Measurements from ENCODE around the gene FLAD1. TPM values are rescaled to one million over a fixed set of nuclear protein-coding genes. Genes with fewer than 3 reads are reported as not detected.
"Not testable (repeated sequence)": the region's sequence is repeated elsewhere in the genome, so short reads cannot be mapped to it uniquely, and the experiment has no call there.

Gene FLAD1
- total RNA-seq, 1 experiment from 2014 or later = 58.4 TPM

DNA sequence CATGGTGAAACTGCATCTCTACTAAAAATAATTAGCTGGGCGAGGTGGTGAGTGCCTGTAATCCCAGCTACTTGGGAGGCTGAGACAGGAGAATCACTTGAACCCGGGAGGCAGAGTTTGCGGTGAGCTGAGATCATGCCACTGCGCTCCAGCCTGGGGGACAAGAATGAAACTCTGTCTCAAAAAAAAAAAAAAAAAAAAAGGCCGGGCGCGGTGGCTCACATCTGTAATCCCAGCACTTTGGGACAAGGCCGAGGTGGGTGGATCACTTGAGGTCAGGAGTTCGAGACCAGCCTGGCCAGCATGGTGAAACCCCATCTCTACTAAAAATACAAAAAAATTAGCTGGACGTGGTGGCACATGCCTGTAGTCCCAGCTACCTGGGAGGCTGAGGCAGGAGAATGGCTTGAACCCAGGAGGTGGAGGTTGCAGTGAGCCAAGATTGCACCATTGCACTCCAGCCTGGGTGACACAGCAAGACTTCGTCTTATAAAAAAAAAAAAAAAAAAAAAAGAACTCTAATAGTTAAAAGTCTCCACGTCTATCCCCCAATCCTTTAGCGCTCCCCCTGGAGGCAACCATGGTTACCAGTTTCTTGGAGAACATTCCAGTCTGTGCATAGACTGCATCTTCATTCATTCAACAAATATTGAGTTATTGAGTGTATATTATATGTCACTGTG lies 12.3 kb downstream of the FLAD1 start:
- ChIA-PET RAD21 (ENCODE audit: low non-redundant PET in 1 of 2, low total read pairs in 2 of 2, uncharacterized antibody in 2 of 2, unreplicated experiment in 2 of 2) (interaction anchor here in 1 of 2 experiments (1.1 kb wide), 1 partner anchor 34 kb away, joined by 4 read pairs; the partner anchor contains the start of gene PYGO2), POLR2A (interaction anchor here (1.1 to 2.8 kb wide), 3 partner anchors 12 to 22 kb away, joined by 3 to 18 read pairs (median 15); partner anchors contain the start of genes CKS1B and FLAD1), CTCF (interaction anchor here (0.7 to 2.9 kb wide), 4 partner anchors 11 to 40 kb away, joined by 3 to 10 read pairs (median 4); partner anchors contain the start of gene SHC1)
- ATAC-seq; H3K9me3 ChIP-seq (ENCODE audit: control insufficient read depth in 1 of 2, insufficient read depth in 1 of 2, low read depth in 1 of 2, low read length in 2 of 2); H3K27me3 ChIP-seq (ENCODE audit: insufficient read depth, low read length); H3K4me3 ChIP-seq (replicated peaks in 1 of 2; ENCODE audit: low read depth in 1 of 2, low read length in 2 of 2); H3K27ac ChIP-seq (ENCODE audit: low read depth, low read length); DNase-seq (ENCODE audit: low read depth, low spot score); H3K9ac ChIP-seq (ENCODE audit: low read length); H2AFZ ChIP-seq (ENCODE audit: low read depth, low read length, poor library complexity, severe bottlenecking); H3K36me3 ChIP-seq (ENCODE audit: control insufficient read depth in 1 of 2, insufficient read depth in 2 of 2, low read length in 2 of 2); H3K79me2 ChIP-seq (ENCODE audit: insufficient read depth, low read length); BruUV-seq (replicated peaks); H3K9me2 ChIP-seq (ENCODE audit: insufficient read depth); H4K20me1 ChIP-seq (ENCODE audit: insufficient read depth): not testable (repeated sequence)
- Histone ChIP-seq H3K4me2 (ENCODE audit: low read length) (peak overlapping the region; percentile 14; the same call in 1 of the 2 replicates), H3K4me1 (ENCODE audit: control insufficient read depth in 1 of 2, insufficient read depth in 2 of 2, low read length in 2 of 2) (peaks cover 28 to 66% of the 10 kb centered on the region in 2 experiments)
- intact Hi-C loops (cut with micrococcal nuclease) = loop anchor here (5.0 kb wide), 1 partner anchor 33 kb away; the partner anchor contains the start of gene PYGO2
- peak in 2 of 3 experiments; percentile 27 to 44; a peak in 3 of 6 replicates for TF ChIP-seq CTCF (IDR thresholded peaks at IDR 0.05 in 2 of 3, conservative IDR thresholded peaks at IDR 0.05 in 1 of 3; ENCODE audit: borderline replicate concordance in 1 of 3, insufficient read depth in 1 of 3, low read depth in 2 of 3, low read length in 2 of 3)

DNA sequence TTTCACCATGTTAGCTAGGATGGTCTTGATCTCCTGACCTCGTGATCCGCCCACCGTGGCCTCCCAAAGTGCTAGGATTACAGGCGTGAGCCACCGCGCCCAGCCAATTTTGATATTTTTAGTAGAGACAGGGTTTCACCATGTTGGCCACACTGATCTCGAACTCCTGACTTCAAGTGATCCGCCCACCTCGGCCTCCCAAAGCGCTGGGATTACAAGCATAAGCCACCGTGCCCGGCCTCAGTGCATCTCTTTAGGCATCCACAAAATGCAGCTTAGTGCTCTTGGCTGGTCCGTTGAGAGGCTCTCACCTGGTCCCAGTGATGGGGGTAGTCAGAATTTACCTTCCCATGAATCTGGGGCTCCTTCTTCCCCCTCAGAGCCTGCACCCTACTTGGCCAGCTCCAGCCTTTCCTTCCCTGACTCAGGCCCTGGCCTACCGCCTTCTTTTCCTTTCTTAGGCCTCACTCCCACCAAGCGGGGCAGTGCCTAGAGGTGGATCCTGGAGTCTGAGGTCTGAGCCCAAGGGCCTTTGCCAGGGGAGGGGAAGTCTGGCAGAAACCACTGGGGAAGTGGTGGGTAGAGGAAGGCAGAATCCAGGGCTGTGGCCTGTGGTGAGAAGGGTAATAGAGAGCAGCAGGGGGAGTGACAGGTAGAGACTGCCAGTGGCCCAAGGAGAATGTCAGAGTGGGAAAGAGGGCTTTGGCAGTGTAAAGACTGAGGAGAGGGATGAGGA lies 14.0 kb downstream of the FLAD1 start:
- H3K9me3 ChIP-seq (ENCODE audit: control insufficient read depth in 1 of 2, insufficient read depth in 1 of 2, low read depth in 1 of 2, low read length in 2 of 2) = no peaks in the 10 kb centered on the region
- no peak overlapping the region for H2AFZ ChIP-seq (ENCODE audit: low read depth, low read length, poor library complexity, severe bottlenecking)
- H3K9ac ChIP-seq (ENCODE audit: low read length) = no peak overlapping the region
- no peaks in the 10 kb centered on the region for H3K9me2 ChIP-seq (ENCODE audit: insufficient read depth)
- ChIA-PET POLR2A (no interaction called here), RAD21 (ENCODE audit: low non-redundant PET in 1 of 2, low total read pairs in 2 of 2, uncharacterized antibody in 2 of 2, unreplicated experiment in 2 of 2) (no interaction called here), CTCF (interaction anchor here (2.0 to 2.9 kb wide), 2 partner anchors 20 to 26 kb away, joined by 5 to 10 read pairs; partner anchors contain the start of gene SHC1)
- no peak for ATAC-seq
- intact Hi-C loops (cut with micrococcal nuclease) = loop anchor here (5.0 kb wide), 1 partner anchor 35 kb away; the partner anchor contains the start of gene PYGO2
- no peak overlapping the region for H3K4me2 ChIP-seq (ENCODE audit: low read length)
- no peak for DNase-seq (ENCODE audit: low read depth, low spot score)
- no TSS peak for BruUV-seq (replicated peaks)
- H3K4me3 ChIP-seq (replicated peaks in 1 of 2; ENCODE audit: low read depth in 1 of 2, low read length in 2 of 2) = no peak overlapping the region
- no peaks in the 10 kb centered on the region for H3K27me3 ChIP-seq (ENCODE audit: insufficient read depth, low read length)
- H3K27ac ChIP-seq (ENCODE audit: low read depth, low read length) = no peak overlapping the region
- H3K36me3 ChIP-seq (ENCODE audit: control insufficient read depth in 1 of 2, insufficient read depth in 2 of 2, low read length in 2 of 2) = no peaks in the 10 kb centered on the region
- peaks cover 28 to 76% of the 10 kb centered on the region in 2 experiments for H3K4me1 ChIP-seq (ENCODE audit: control insufficient read depth in 1 of 2, insufficient read depth in 2 of 2, low read length in 2 of 2)
- no peaks in the 10 kb centered on the region for H3K79me2 ChIP-seq (ENCODE audit: insufficient read depth, low read length)
- H4K20me1 ChIP-seq (ENCODE audit: insufficient read depth) = no peaks in the 10 kb centered on the region
- no peak for TF ChIP-seq ZNF274 (IDR thresholded peaks at IDR 0.05; ENCODE audit: low read depth, low read length)
- TF ChIP-seq SP1 (IDR thresholded peaks at IDR 0.05; ENCODE audit: low read depth) = no peak
- TF ChIP-seq CEBPB (IDR thresholded peaks at IDR 0.05; ENCODE audit: low read depth) = no peak
- TF ChIP-seq ELF1 (IDR thresholded peaks at IDR 0.05; ENCODE audit: borderline replicate concordance, low read depth) = no peak
- no peak for TF ChIP-seq EZH2 (IDR thresholded peaks at IDR 0.05)
- no peak for TF ChIP-seq ZFX (IDR thresholded peaks at IDR 0.05)
- no peak for TF ChIP-seq YY1 (IDR thresholded peaks at IDR 0.05; ENCODE audit: extremely low read depth, insufficient replicate concordance, low read depth, low read length)
- TF ChIP-seq, protein P1, sequence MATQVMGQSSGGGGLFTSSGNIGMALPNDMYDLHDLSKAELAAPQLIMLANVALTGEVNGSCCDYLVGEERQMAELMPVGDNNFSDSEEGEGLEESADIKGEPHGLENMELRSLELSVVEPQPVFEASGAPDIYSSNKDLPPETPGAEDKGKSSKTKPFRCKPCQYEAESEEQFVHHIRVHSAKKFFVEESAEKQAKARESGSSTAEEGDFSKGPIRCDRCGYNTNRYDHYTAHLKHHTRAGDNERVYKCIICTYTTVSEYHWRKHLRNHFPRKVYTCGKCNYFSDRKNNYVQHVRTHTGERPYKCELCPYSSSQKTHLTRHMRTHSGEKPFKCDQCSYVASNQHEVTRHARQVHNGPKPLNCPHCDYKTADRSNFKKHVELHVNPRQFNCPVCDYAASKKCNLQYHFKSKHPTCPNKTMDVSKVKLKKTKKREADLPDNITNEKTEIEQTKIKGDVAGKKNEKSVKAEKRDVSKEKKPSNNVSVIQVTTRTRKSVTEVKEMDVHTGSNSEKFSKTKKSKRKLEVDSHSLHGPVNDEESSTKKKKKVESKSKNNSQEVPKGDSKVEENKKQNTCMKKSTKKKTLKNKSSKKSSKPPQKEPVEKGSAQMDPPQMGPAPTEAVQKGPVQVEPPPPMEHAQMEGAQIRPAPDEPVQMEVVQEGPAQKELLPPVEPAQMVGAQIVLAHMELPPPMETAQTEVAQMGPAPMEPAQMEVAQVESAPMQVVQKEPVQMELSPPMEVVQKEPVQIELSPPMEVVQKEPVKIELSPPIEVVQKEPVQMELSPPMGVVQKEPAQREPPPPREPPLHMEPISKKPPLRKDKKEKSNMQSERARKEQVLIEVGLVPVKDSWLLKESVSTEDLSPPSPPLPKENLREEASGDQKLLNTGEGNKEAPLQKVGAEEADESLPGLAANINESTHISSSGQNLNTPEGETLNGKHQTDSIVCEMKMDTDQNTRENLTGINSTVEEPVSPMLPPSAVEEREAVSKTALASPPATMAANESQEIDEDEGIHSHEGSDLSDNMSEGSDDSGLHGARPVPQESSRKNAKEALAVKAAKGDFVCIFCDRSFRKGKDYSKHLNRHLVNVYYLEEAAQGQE (IDR thresholded peaks at IDR 0.05; ENCODE audit: low read depth) = no peak

All from HCT116 (cell line).